PC-3 (cell line): ENCODE data around the gene RTTN. TPM values are rescaled to one million over a fixed set of nuclear protein-coding genes. Genes with fewer than 3 reads are reported as not detected.
"Not testable (repeated sequence)": the region's sequence is repeated elsewhere in the genome, so short reads cannot be mapped to it uniquely, and the experiment has no call there.

ENCODE experiments used
- ATAC-seq: fragments of 200-7000 bp; cut with Tn5 transposase; 2 replicates; pipeline ENCODE4 v1.9.1; 2020; ENCODE audit warnings: mild to moderate bottlenecking, moderate library complexity
- BruUV-seq: library from RNA; stranded (reverse); fragments of 400-500 nt; replicated peaks from 2 replicates; lab custom pipeline; 2021; lab: Mats Ljungman, UMichigan
- CTCF ChIA-PET: fragments of 300-600 bp; sonication (Branson Sonifier 250); formaldehyde crosslinking; loops from one replicate; lab custom pipeline; 2022; ENCODE audit warnings: antibody characterized with exemption; lab: Charles Lee
- POLR2A ChIA-PET: fragments of 300-600 bp; sonication (Branson Sonifier 250); formaldehyde crosslinking; loops from one replicate; lab custom pipeline; 2022; ENCODE audit warnings: antibody characterized with exemption; ENCODE audit not compliant: unreplicated experiment; lab: Charles Lee
- DNase-seq: peaks from one replicate; pipeline ENCODE4 v3.0.0-alpha.2; 2015
- H2AFZ ChIP-seq: fragments of 300-600 bp; sonication (generic); 2 replicates; pipeline ENCODE4 v1.6.0; 2016; ENCODE audit warnings: antibody characterized with exemption, low read length
- H3F3A ChIP-seq: fragments of 300-600 bp; sonication (generic); one replicate; pipeline ENCODE4 v1.6.0; 2017; ENCODE audit warnings: antibody characterized with exemption, low read length, control low read depth, mild to moderate bottlenecking; ENCODE audit not compliant: unreplicated experiment
- H3K27ac ChIP-seq: fragments of 300-600 bp; sonication (generic); 2 replicates; pipeline ENCODE4 v1.5.1; 2016; ENCODE audit warnings: mild to moderate bottlenecking, low read length
- H3K27me3 ChIP-seq: fragments of 300-600 bp; sonication (generic); 2 replicates; pipeline ENCODE4 v1.6.1; 2016; ENCODE audit warnings: low read length, mixed read lengths
- H3K36me3 ChIP-seq: fragments of 300-600 bp; sonication (generic); 2 replicates; pipeline ENCODE4 v1.6.1; 2016; ENCODE audit warnings: low read depth, mixed run types, low read length, mixed read lengths
- H3K4me1 ChIP-seq: fragments of 300-600 bp; sonication (generic); 2 replicates; pipeline ENCODE4 v1.5.1; 2016; ENCODE audit warnings: low read length; ENCODE audit not compliant: insufficient read depth
- H3K4me2 ChIP-seq: fragments of 300-600 bp; sonication (generic); 2 replicates; pipeline ENCODE4 v1.6.0; 2016; ENCODE audit warnings: low read length
- H3K4me3 ChIP-seq: fragments of 300-600 bp; sonication (generic); 2 replicates; pipeline ENCODE4 v1.5.1; 2016; ENCODE audit warnings: mild to moderate bottlenecking, low read length, mixed read lengths
- H3K79me2 ChIP-seq: fragments of 300-600 bp; sonication (generic); 2 replicates; pipeline ENCODE4 v1.6.1; 2017; ENCODE audit warnings: low read length, mixed read lengths
- H3K9ac ChIP-seq: fragments of 300-600 bp; sonication (generic); 2 replicates; pipeline ENCODE4 v1.6.0; 2016; ENCODE audit warnings: mild to moderate bottlenecking, low read length
- H3K9me2 ChIP-seq: fragments of 300-600 bp; sonication (generic); replicated peaks from 2 replicates; pipeline ENCODE4 v1.6.1; 2016; ENCODE audit warnings: mixed run types, low read length, mixed read lengths
- H3K9me3 ChIP-seq: fragments of 300-600 bp; sonication (generic); 2 replicates; pipeline ENCODE4 v1.6.1; 2016; ENCODE audit warnings: low read length, mixed read lengths
- H4K20me1 ChIP-seq: fragments of 300-600 bp; sonication (generic); 2 replicates; pipeline ENCODE4 v1.6.1; 2016; ENCODE audit warnings: low read length, mixed read lengths
- CTCF ChIP-seq: fragments of 300-600 bp; sonication (generic); conservative IDR thresholded peaks from 2 replicates; pipeline ENCODE4 v1.5.1; 2017; ENCODE audit warnings: antibody characterized with exemption, low read depth, mild to moderate bottlenecking, low read length
- EZH2 ChIP-seq: fragments of 300-600 bp; sonication (generic); IDR thresholded peaks from one replicate; pipeline ENCODE4 v1.6.1; 2017; ENCODE audit warnings: antibody characterized with exemption, mild to moderate bottlenecking, low read length; ENCODE audit not compliant: unreplicated experiment
- EZH2phosphoT487 ChIP-seq: fragments of 300-600 bp; sonication (generic); IDR thresholded peaks from 2 replicates; pipeline ENCODE4 v1.6.1; 2018; ENCODE audit warnings: mild to moderate bottlenecking, antibody characterized with exemption, low read length, borderline replicate concordance
- intact Hi-C: fragments of 100-400 bp; cut with micrococcal nuclease; formaldehyde crosslinking; loops from 2 replicates; pipeline ENCODE4 v1.9.0; 2023
- total RNA-seq: library from RNA; depleted of rRNA; stranded (reverse); fragments of >200 nt; gene quantifications from 2 replicates; pipeline ENCODE4 v1.2.3, GENCODE V29; 2014

RTTN gene
- total RNA-seq, 1 experiment from 2014 or later: 24.7 TPM

GRCh38 chr18:70249118-70249517 lies 43.6 kb upstream of the RTTN start:
- CTCF ChIA-PET: no interaction called here
- TF ChIP-seq EZH2phosphoT487: no peak
- TF ChIP-seq CTCF: no peak
- TF ChIP-seq EZH2: no peak
- no TSS peak for BruUV-seq
- Histone ChIP-seq H4K20me1 (no peaks in the 10 kb centered on the region), H3K4me3 (no peak overlapping the region), H3K27ac (peak overlapping the region; percentile 57), H3K36me3 (no peaks in the 10 kb centered on the region), H2AFZ (no peak overlapping the region), H3F3A (no peaks in the 10 kb centered on the region), H3K9me2 (no peaks in the 10 kb centered on the region), H3K79me2 (no peaks in the 10 kb centered on the region), H3K27me3 (no peaks in the 10 kb centered on the region), H3K4me1 (peaks cover 11% of the 10 kb centered on the region), H3K4me2 (no peak overlapping the region), H3K9me3 (no peaks in the 10 kb centered on the region), H3K9ac (no peak overlapping the region)
- ATAC-seq (peak; percentile 42), DNase-seq (peak; percentile 44)
- POLR2A ChIA-PET: no interaction called here
- intact Hi-C loops: no loop called here

- no peaks in the 10 kb centered on the region for H3K79me2 ChIP-seq
- TF ChIP-seq EZH2phosphoT487 (no peak), CTCF (no peak), EZH2 (no peak)
- CTCF ChIA-PET: no interaction called here
These were observed 40.6 kb upstream of the RTTN start for GRCh38 chr18:70246061-70246466.

GRCh38 chr18:70243131-70243929 lies 37.8 kb upstream of the RTTN start:
- H3K27ac ChIP-seq: peak overlapping the region; percentile 95
- ATAC-seq: peak; percentile 97

More at GRCh38 chr18:70246061-70246466, 40.6 kb upstream of the RTTN start:
- Histone ChIP-seq H3K27ac (no peak overlapping the region), H3K9me3 (no peaks in the 10 kb centered on the region), H3F3A (no peaks in the 10 kb centered on the region), H3K27me3 (no peaks in the 10 kb centered on the region), H4K20me1 (no peaks in the 10 kb centered on the region), H2AFZ (no peak overlapping the region), H3K4me2 (no peak overlapping the region), H3K36me3 (no peaks in the 10 kb centered on the region), H3K4me3 (no peak overlapping the region), H3K9me2 (no peaks in the 10 kb centered on the region), H3K4me1 (peaks cover 22% of the 10 kb centered on the region), H3K9ac (no peak overlapping the region)
- POLR2A ChIA-PET: no interaction called here
- no peak for DNase-seq
- no TSS peak for BruUV-seq
- ATAC-seq: no peak
- intact Hi-C loops: no loop called here

GRCh38 chr18:70236921-70237320 lies 31.4 kb upstream of the RTTN start:
- H2AFZ ChIP-seq, H3K79me2 ChIP-seq, H3K4me3 ChIP-seq, H3K27ac ChIP-seq, H3K9ac ChIP-seq, H3K36me3 ChIP-seq, H3K4me2 ChIP-seq, H4K20me1 ChIP-seq, H3K27me3 ChIP-seq, H3F3A ChIP-seq, DNase-seq, intact Hi-C loops, H3K9me2 ChIP-seq, BruUV-seq, ATAC-seq, H3K4me1 ChIP-seq, H3K9me3 ChIP-seq, POLR2A ChIA-PET, CTCF ChIA-PET: not testable (repeated sequence)

More at GRCh38 chr18:70243131-70243929, 37.8 kb upstream of the RTTN start:
- no peaks in the 10 kb centered on the region for H3K9me3 ChIP-seq
- H3K79me2 ChIP-seq: no peaks in the 10 kb centered on the region
- H3K4me2 ChIP-seq: peak overlapping the region; percentile 80
- peaks cover 16% of the 10 kb centered on the region for H3K4me1 ChIP-seq
- no peaks in the 10 kb centered on the region for H3F3A ChIP-seq
- no peak for TF ChIP-seq EZH2
- TF ChIP-seq EZH2phosphoT487: no peak
- no peak for TF ChIP-seq CTCF
- POLR2A ChIA-PET: no interaction called here
- 0 out of 2 replicates have a peak overlapping the region, but pooled peaks have one; percentile 11 for H2AFZ ChIP-seq
- no peaks in the 10 kb centered on the region for H3K36me3 ChIP-seq
- BruUV-seq: TSS peak; percentile 98
- peak; percentile 88 for DNase-seq
- CTCF ChIA-PET: no interaction called here
- intact Hi-C loops: loop anchor here (1.0 to 2.0 kb wide), 5 partner anchors 37 to 179 kb away; no protein-coding TSS in a partner anchor
- H3K27me3 ChIP-seq: no peaks in the 10 kb centered on the region
- peak overlapping the region; percentile 92 for H3K9ac ChIP-seq
- H3K4me3 ChIP-seq: peak overlapping the region; percentile 59
- no peaks in the 10 kb centered on the region for H4K20me1 ChIP-seq
- no peaks in the 10 kb centered on the region for H3K9me2 ChIP-seq
